Measurements from ENCODE around the gene UVSSA. TPM values are rescaled to one million over a fixed set of nuclear protein-coding genes. Genes with fewer than 3 reads are reported as not detected.

The UVSSA gene
- total RNA-seq, 3 donors from 2014 or later: 13.9 to 22.9 (median 14.3) TPM

GRCh38 chr4:1412376-1413203 is 65.6 kb downstream of the UVSSA start:
- DNase-seq (ENCODE audit: low spot score in 2 of 2): peak; percentile 6 to 34
- H3K36me3 ChIP-seq: no peaks in the 10 kb centered on the region
- H3K9me3 ChIP-seq: no peaks in the 10 kb centered on the region
- no peak overlapping the region for H3K27ac ChIP-seq
- intact Hi-C loops (cut with DNase I; ENCODE audit: low total_unique reads): no loop called here
- H3K4me1 ChIP-seq: no peaks in the 10 kb centered on the region
- peaks cover 0 to 96% of the 10 kb centered on the region in 2 donors for H3K27me3 ChIP-seq
- H3K4me3 ChIP-seq: no peak overlapping the region
- TF ChIP-seq POLR2A (IDR thresholded peaks at IDR 0.05) (no peak), CTCF (IDR thresholded peaks at IDR 0.05) (no peak), POLR2AphosphoS5 (IDR thresholded peaks at IDR 0.05) (no peak)

DNA sequence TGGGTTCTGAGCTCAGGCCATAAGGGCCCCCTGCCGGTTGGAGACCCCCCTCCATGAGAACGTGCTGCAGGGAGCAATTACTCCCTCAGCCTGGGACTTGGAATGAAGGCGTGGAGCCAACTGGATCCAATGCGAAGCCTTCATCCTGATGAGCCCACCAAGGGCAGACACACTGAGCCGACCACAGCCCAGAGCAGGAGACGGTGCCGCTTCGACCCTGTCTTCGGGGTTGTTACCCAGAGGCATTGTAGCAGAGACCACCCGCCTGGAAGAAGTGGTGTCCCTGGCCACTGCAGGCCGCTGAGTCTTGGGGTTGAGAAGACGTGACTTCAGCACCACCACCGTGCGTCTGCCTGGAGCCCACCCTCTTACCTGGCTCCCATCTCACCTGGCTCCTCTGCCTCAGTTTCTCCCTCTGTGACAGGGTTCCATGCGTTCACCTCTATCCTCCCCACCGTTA is 66.2 kb downstream of the UVSSA start:
- Histone ChIP-seq H3K4me3 (no peak overlapping the region), H3K27me3 (peaks cover 0 to 96% of the 10 kb centered on the region in 2 donors), H3K27ac (no peak overlapping the region), H3K4me1 (no peaks in the 10 kb centered on the region), H3K36me3 (no peaks in the 10 kb centered on the region), H3K9me3 (no peaks in the 10 kb centered on the region)
- intact Hi-C loops (cut with DNase I; ENCODE audit: low total_unique reads): no loop called here
- no peak for TF ChIP-seq POLR2A (IDR thresholded peaks at IDR 0.05)
- TF ChIP-seq POLR2AphosphoS5 (IDR thresholded peaks at IDR 0.05): no peak
- TF ChIP-seq CTCF (IDR thresholded peaks at IDR 0.05): no peak
- DNase-seq (ENCODE audit: low spot score in 2 of 2): peak; percentile 3 to 43

DNA sequence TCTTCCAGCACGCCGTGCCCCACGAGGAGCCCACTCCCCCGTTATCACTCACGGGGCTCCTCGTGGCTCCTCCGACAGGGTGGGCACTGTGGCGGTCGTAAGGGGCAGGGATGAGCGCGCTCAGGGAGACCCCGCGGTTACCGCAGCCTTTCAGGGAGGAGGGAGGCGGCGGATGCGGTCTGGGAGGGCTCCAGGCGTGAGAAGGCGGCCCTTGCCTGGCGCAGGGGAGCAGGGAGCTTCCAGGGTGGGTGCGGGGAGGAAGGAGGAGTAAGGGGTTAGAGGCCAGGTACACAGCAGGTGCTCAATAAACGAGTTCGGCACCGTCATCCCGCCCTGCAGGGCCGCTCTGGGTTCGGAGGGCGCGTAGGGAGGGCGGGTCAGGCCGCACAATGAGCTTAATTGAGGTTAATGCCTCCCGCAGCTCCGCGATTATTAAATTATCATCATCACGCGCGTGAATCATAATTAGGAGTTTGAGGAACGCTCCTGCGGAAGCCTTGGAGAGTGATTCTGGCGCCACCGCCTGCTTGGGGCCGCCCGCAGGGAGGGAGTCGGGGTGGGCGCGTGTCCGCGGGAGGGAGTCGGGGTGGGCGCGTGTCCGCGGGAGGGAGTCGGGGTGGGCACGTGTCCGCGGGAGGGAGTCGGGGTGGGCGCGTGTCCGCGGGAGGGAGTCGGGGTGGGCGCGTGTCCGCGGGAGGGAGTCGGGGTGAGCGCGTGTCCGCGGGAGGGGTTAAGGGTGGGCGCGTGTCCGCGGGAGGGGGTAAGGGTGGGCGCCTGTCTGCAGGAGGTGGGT is 66.9 kb downstream of the UVSSA start:
- intact Hi-C loops (cut with DNase I; ENCODE audit: low total_unique reads): no loop called here
- Histone ChIP-seq H3K27me3 (peaks cover 0 to 96% of the 10 kb centered on the region in 2 donors), H3K4me1 (no peaks in the 10 kb centered on the region), H3K36me3 (no peaks in the 10 kb centered on the region), H3K9me3 (no peaks in the 10 kb centered on the region), H3K4me3 (no peak overlapping the region), H3K27ac (no peak overlapping the region)
- TF ChIP-seq POLR2AphosphoS5 (IDR thresholded peaks at IDR 0.05): no peak
- TF ChIP-seq POLR2A (IDR thresholded peaks at IDR 0.05): no peak
- no peak for TF ChIP-seq CTCF (IDR thresholded peaks at IDR 0.05)
- DNase-seq (ENCODE audit: low spot score in 2 of 2): no peak

- no peak overlapping the region for H3K4me3 ChIP-seq
- no peak for TF ChIP-seq POLR2A (IDR thresholded peaks at IDR 0.05)
- TF ChIP-seq POLR2AphosphoS5 (IDR thresholded peaks at IDR 0.05): no peak
- TF ChIP-seq CTCF (IDR thresholded peaks at IDR 0.05): no peak
- H3K27me3 ChIP-seq: peaks cover 0 to 94% of the 10 kb centered on the region in 2 donors
- H3K4me1 ChIP-seq: no peaks in the 10 kb centered on the region
- DNase-seq (ENCODE audit: low spot score in 2 of 2): no peak
- H3K27ac ChIP-seq: no peak overlapping the region
- H3K9me3 ChIP-seq: no peaks in the 10 kb centered on the region
- intact Hi-C loops (cut with DNase I; ENCODE audit: low total_unique reads): no loop called here
- no peaks in the 10 kb centered on the region for H3K36me3 ChIP-seq
These were observed 68.0 kb downstream of the UVSSA start for GRCh38 chr4:1414831-1415680.

Measured in breast epithelium (tissue), 4 donors.